HL-60 (cell line): Measurements from ENCODE around the gene MAPK6.

Experiments used
- GABPA ChIP-seq: IDR thresholded peaks from 2 replicates; pipeline ENCODE4 v1.6.1; 2012; ENCODE audit warnings: low read depth
- POLR2AphosphoS5 ChIP-seq: IDR thresholded peaks from 2 replicates; pipeline ENCODE4 v1.6.1; 2012; ENCODE audit warnings: low read depth
- SPI1 ChIP-seq: IDR thresholded peaks from 2 replicates; pipeline ENCODE4 v1.6.1; 2012; ENCODE audit warnings: low read depth, mild to moderate bottlenecking, borderline replicate concordance
- TF ChIP-seq, protein P1 (sequence below): IDR thresholded peaks from one replicate; pipeline ENCODE4 v1.5.1; 2011; ENCODE audit warnings: low read length, control low read depth, inconsistent platforms; ENCODE audit not compliant: insufficient read depth

DNA sequence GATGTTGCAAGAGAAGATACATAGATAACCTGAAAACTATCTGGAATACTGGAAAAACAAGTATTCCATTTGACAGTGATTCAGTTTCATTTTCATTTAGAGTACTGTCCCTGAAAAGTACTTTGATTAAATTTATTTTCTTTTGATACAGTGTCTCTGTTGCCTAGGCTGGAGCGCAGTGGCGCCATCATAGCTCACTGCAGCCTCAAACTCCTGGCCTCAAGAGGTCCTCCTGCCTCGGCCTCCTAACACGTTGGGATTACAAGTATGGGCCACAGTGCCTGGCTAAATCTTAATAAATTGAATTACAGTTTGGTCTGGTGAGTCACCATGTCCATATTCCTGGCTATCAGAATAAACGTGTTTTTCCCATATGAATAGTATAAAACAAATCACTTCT, 45.8 kb upstream of the MAPK6 start:
- TF ChIP-seq, protein P1, sequence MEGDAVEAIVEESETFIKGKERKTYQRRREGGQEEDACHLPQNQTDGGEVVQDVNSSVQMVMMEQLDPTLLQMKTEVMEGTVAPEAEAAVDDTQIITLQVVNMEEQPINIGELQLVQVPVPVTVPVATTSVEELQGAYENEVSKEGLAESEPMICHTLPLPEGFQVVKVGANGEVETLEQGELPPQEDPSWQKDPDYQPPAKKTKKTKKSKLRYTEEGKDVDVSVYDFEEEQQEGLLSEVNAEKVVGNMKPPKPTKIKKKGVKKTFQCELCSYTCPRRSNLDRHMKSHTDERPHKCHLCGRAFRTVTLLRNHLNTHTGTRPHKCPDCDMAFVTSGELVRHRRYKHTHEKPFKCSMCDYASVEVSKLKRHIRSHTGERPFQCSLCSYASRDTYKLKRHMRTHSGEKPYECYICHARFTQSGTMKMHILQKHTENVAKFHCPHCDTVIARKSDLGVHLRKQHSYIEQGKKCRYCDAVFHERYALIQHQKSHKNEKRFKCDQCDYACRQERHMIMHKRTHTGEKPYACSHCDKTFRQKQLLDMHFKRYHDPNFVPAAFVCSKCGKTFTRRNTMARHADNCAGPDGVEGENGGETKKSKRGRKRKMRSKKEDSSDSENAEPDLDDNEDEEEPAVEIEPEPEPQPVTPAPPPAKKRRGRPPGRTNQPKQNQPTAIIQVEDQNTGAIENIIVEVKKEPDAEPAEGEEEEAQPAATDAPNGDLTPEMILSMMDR, result no peak
- TF ChIP-seq POLR2AphosphoS5, result no peak
- no peak for TF ChIP-seq SPI1
- TF ChIP-seq GABPA, result no peak
